ENCODE measurements around the gene SLC17A1. TPM values are rescaled to one million over a fixed set of nuclear protein-coding genes. Genes with fewer than 3 reads are reported as not detected.

Gene SLC17A1
- total and polyA plus RNA-seq, 10 of the 15 experiments (the other 5 are each of a cell fraction or from before 2014, with no cell fraction given), result not detected

DNA sequence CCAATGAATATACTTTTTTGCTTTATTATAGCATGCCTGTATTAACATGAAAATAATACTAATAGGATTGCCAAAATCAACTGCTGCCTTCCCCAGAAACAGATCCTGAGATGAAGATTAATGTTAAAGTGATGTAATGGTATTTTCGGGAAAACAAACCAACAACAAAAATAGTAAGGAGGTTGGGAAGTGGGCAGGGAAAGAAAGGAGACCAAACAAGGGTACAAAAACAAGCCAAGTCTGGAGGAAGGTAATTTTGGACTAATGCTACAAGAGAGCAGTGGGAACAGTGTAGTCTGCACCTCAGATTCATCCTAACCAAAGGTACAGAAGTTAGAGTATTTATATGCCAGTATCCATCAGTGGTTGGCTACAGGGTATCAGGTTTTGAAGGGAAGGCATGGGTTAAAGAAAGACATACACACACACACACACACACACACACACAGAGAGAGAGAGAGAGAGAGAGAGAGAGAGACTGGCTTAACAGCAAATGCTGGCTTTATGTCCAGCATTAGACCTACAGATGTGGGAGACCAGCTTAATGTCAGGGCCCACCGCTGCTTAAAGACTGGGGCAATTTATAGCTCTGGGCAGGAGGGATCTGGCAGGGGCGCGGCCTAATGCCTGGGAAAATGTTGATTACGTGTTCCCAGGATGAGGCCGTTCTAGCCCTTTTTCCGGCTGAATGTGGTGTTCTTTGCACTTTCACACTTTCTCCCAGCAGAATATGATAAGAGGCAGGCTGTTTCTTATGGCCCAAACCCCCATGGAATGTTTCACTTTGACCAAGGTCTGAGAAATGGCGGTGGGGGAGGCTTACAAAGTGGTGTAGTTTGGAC, 3.8 kb upstream of the SLC17A1 start (continued):
- no peak for TF ChIP-seq ASH2L (IDR thresholded peaks at IDR 0.05; ENCODE audit: borderline replicate concordance, low read depth)
- TF ChIP-seq RUNX3 (IDR thresholded peaks at IDR 0.05; ENCODE audit: low read length), result no peak
- no peak for TF ChIP-seq POLR2AphosphoS2 (IDR thresholded peaks at IDR 0.05; ENCODE audit: low read depth, low read length)
- TF ChIP-seq WRNIP1 (IDR thresholded peaks at IDR 0.05; ENCODE audit: borderline replicate concordance, low read depth, low read length), result no peak
- no peak for TF ChIP-seq RCOR1 (conservative IDR thresholded peaks at IDR 0.05; ENCODE audit: low read depth, low read length)

DNA sequence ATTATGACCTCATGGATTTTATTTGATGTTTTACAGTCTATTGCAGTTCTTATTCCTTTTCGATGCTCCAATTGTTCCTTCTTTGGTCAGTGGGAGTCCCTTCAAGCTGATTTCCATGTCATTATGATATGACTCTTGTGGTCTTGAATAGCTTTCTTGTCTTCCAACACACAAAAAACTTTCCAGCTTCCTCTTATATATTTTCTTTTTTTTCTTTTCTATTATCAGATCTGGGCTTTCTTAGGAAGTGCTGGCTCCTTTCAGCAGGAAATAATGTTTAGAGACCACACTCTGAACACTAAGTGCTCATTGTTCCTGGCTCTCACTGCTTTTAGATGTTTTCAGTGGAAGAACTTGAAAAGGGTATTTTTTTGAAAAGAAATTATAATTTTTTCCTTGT, 3.1 kb upstream of the SLC17A1 start:
- Histone ChIP-seq H3K4me1 (ENCODE audit: control insufficient read depth, insufficient read depth, low read length) (no peaks in the 10 kb centered on the region), H4K20me1 (ENCODE audit: control insufficient read depth, insufficient read depth) (no peaks in the 10 kb centered on the region), H3K79me2 (ENCODE audit: control insufficient read depth, insufficient read depth, low read length) (no peaks in the 10 kb centered on the region), H3K27me3 (replicated peaks in 1 of 2; ENCODE audit: control insufficient read depth in 2 of 2, insufficient read depth in 2 of 2, low read length in 1 of 2) (no peaks in the 10 kb centered on the region), H3K4me2 (ENCODE audit: control insufficient read depth, insufficient read depth) (no peak overlapping the region), H2AFZ (ENCODE audit: control insufficient read depth, low read depth, low read length) (no peak overlapping the region), H3K36me3 (ENCODE audit: control insufficient read depth in 2 of 2, insufficient read depth in 2 of 2, low read length in 1 of 2) (no peaks in the 10 kb centered on the region), H3K4me3 (no peak overlapping the region), H3K27ac (ENCODE audit: control insufficient read depth, insufficient read depth) (no peak overlapping the region), H3K9me3 (replicated peaks; ENCODE audit: control insufficient read depth, insufficient read depth, low read length) (no peaks in the 10 kb centered on the region), H3K9ac (ENCODE audit: control insufficient read depth, insufficient read depth, low read length) (no peak overlapping the region)
- RAD21 ChIA-PET (ENCODE audit: unreplicated experiment), result no interaction called here
- CTCF ChIA-PET, result no interaction called here
- ATAC-seq (no peak), FAIRE-seq (no peak), DNase-seq (ENCODE audit: low read depth, low spot score) (no peak)
- BruUV-seq (replicated peaks), result no TSS peak
- POLR2A ChIA-PET, result no interaction called here
- 0% methylated on average over 1 of the region's 1 CpG for WGBS (ENCODE audit: insufficient coverage, insufficient replicate concordance, low lambda C conversion rate, missing lambda C conversion rate)
- SMC1A ChIA-PET (ENCODE audit: uncharacterized antibody, unreplicated experiment), result interaction anchor here (1.4 kb wide), 1 partner anchor 9 kb away, joined by 4 read pairs; no protein-coding TSS in a partner anchor
- no peak for TF ChIP-seq ETV6 (conservative IDR thresholded peaks at IDR 0.05 in 1 of 2, IDR thresholded peaks at IDR 0.05 in 1 of 2; ENCODE audit: borderline replicate concordance in 1 of 2, low read depth in 1 of 2)
- TF ChIP-seq GABPA (IDR thresholded peaks at IDR 0.05; ENCODE audit: low read depth), result no peak
- TF ChIP-seq, protein P1, sequence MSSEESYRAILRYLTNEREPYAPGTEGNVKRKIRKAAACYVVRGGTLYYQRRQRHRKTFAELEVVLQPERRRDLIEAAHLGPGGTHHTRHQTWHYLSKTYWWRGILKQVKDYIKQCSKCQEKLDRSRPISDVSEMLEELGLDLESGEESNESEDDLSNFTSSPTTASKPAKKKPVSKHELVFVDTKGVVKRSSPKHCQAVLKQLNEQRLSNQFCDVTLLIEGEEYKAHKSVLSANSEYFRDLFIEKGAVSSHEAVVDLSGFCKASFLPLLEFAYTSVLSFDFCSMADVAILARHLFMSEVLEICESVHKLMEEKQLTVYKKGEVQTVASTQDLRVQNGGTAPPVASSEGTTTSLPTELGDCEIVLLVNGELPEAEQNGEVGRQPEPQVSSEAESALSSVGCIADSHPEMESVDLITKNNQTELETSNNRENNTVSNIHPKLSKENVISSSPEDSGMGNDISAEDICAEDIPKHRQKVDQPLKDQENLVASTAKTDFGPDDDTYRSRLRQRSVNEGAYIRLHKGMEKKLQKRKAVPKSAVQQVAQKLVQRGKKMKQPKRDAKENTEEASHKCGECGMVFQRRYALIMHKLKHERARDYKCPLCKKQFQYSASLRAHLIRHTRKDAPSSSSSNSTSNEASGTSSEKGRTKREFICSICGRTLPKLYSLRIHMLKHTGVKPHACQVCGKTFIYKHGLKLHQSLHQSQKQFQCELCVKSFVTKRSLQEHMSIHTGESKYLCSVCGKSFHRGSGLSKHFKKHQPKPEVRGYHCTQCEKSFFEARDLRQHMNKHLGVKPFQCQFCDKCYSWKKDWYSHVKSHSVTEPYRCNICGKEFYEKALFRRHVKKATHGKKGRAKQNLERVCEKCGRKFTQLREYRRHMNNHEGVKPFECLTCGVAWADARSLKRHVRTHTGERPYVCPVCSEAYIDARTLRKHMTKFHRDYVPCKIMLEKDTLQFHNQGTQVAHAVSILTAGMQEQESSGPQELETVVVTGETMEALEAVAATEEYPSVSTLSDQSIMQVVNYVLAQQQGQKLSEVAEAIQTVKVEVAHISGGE (CRISPR knock-in tag; IDR thresholded peaks at IDR 0.05), result no peak
- TF ChIP-seq ZNF217 (IDR thresholded peaks at IDR 0.05), result no peak
- TF ChIP-seq, protein P2, sequence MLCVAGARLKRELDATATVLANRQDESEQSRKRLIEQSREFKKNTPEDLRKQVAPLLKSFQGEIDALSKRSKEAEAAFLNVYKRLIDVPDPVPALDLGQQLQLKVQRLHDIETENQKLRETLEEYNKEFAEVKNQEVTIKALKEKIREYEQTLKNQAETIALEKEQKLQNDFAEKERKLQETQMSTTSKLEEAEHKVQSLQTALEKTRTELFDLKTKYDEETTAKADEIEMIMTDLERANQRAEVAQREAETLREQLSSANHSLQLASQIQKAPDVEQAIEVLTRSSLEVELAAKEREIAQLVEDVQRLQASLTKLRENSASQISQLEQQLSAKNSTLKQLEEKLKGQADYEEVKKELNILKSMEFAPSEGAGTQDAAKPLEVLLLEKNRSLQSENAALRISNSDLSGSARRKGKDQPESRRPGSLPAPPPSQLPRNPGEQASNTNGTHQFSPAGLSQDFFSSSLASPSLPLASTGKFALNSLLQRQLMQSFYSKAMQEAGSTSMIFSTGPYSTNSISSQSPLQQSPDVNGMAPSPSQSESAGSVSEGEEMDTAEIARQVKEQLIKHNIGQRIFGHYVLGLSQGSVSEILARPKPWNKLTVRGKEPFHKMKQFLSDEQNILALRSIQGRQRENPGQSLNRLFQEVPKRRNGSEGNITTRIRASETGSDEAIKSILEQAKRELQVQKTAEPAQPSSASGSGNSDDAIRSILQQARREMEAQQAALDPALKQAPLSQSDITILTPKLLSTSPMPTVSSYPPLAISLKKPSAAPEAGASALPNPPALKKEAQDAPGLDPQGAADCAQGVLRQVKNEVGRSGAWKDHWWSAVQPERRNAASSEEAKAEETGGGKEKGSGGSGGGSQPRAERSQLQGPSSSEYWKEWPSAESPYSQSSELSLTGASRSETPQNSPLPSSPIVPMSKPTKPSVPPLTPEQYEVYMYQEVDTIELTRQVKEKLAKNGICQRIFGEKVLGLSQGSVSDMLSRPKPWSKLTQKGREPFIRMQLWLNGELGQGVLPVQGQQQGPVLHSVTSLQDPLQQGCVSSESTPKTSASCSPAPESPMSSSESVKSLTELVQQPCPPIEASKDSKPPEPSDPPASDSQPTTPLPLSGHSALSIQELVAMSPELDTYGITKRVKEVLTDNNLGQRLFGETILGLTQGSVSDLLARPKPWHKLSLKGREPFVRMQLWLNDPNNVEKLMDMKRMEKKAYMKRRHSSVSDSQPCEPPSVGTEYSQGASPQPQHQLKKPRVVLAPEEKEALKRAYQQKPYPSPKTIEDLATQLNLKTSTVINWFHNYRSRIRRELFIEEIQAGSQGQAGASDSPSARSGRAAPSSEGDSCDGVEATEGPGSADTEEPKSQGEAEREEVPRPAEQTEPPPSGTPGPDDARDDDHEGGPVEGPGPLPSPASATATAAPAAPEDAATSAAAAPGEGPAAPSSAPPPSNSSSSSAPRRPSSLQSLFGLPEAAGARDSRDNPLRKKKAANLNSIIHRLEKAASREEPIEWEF (IDR thresholded peaks at IDR 0.05; ENCODE audit: insufficient replicate concordance, low read depth, low read length), result no peak
- TF ChIP-seq MXI1 (IDR thresholded peaks at IDR 0.05; ENCODE audit: low read depth, low read length), result no peak
- no peak for TF ChIP-seq IKZF2 (IDR thresholded peaks at IDR 0.05)
- TF ChIP-seq NBN (IDR thresholded peaks at IDR 0.05), result no peak
- TF ChIP-seq PML (IDR thresholded peaks at IDR 0.05; ENCODE audit: low read length), result no peak
- TF ChIP-seq NRF1 (conservative IDR thresholded peaks at IDR 0.05; ENCODE audit: low read depth, low read length), result no peak
- intact Hi-C loops (cut with micrococcal nuclease; ENCODE audit: unreplicated experiment) (no loop called here), in situ Hi-C loops (cut with MboI) (no loop called here)

All from GM12878 (cell line).